ENCODE results near the gene SMAD4. TPM values are rescaled to one million over a fixed set of nuclear protein-coding genes. Genes with fewer than 3 reads are reported as not detected.

SMAD4 gene
- total and polyA plus RNA-seq, 2 of the 8 experiments (the other 6 are each of a cell fraction or from before 2014, with no cell fraction given), result 86.5 to 139 TPM

- Histone ChIP-seq H3K27me3 (replicated peaks in 1 of 4; ENCODE audit: control insufficient read depth in 3 of 4, extremely low read depth in 1 of 4, insufficient read depth in 3 of 4, low read length in 3 of 4) (no peaks in the 10 kb centered on the region), H3K4me3 (ENCODE audit: extremely low read depth in 1 of 4, insufficient read depth in 2 of 4, low read depth in 3 of 4, low read length in 4 of 4) (no peak overlapping the region), H3K14ac (ENCODE audit: insufficient read length) (no peak overlapping the region), H2BK12ac (ENCODE audit: low read depth, low read length) (no peak overlapping the region), H4K5ac (ENCODE audit: insufficient read length, low read depth, low read length) (no peak overlapping the region), H3K23ac (ENCODE audit: insufficient read length) (no peak overlapping the region), H3K9me3 (ENCODE audit: insufficient read depth in 2 of 2, low read depth in 1 of 2, low read length in 1 of 2) (peaks cover 3 to 5% of the 10 kb centered on the region in 2 experiments), H4K20me1 (replicated peaks in 1 of 2; ENCODE audit: control insufficient read depth in 1 of 2, insufficient read depth in 2 of 2, low read length in 2 of 2) (no peaks in the 10 kb centered on the region), H3K4me1 (replicated peaks in 1 of 4; ENCODE audit: control insufficient read depth in 3 of 4, insufficient read depth in 4 of 4, low read length in 3 of 4) (no peaks in the 10 kb centered on the region), H3K36me3 (ENCODE audit: control insufficient read depth in 2 of 4, insufficient read depth in 4 of 4, low read length in 3 of 4) (peaks cover 3 to 22% (median 12%) of the 10 kb centered on the region in 4 experiments; a peak in 4 of 8 replicates), H3K27ac (ENCODE audit: low read depth, low read length) (no peak overlapping the region), H4K8ac (ENCODE audit: extremely low read depth, insufficient read depth, low read length) (no peak overlapping the region), H3K23me2 (ENCODE audit: low read depth, low read length) (no peaks in the 10 kb centered on the region), H2BK5ac (ENCODE audit: low read depth, low read length) (no peak overlapping the region), H4K91ac (replicated peaks; ENCODE audit: insufficient read length, low read length) (no peak overlapping the region), H3K9ac (replicated peaks in 1 of 4; ENCODE audit: extremely low read depth in 1 of 4, low read depth in 3 of 4, low read length in 3 of 4) (no peak overlapping the region), H2AFZ (ENCODE audit: low read length) (no peak overlapping the region), H2BK20ac (ENCODE audit: low read length) (no peak overlapping the region), H3K4me2 (ENCODE audit: insufficient read depth in 1 of 2, low read depth in 2 of 2, low read length in 2 of 2) (no peak overlapping the region), H2AK5ac (ENCODE audit: low read depth, low read length) (no peak overlapping the region), H3K79me1 (ENCODE audit: low read depth, low read length) (no peaks in the 10 kb centered on the region), H3K18ac (ENCODE audit: extremely low read depth, low read length) (no peak overlapping the region), H3K79me2 (ENCODE audit: control insufficient read depth in 1 of 2, insufficient read depth in 2 of 2, low read length in 2 of 2) (no peaks in the 10 kb centered on the region), H2BK120ac (replicated peaks; ENCODE audit: low read depth, low read length) (no peak overlapping the region), H2BK15ac (ENCODE audit: low read length) (no peak overlapping the region), H3K56ac (replicated peaks; ENCODE audit: insufficient read length, low read depth, low read length) (no peak overlapping the region), H3K4ac (replicated peaks; ENCODE audit: insufficient read length, low read depth, low read length) (no peak overlapping the region)
- no peak for DNase-seq (ENCODE audit: low read depth in 1 of 2, low spot score in 2 of 2)
- 95% methylated on average over 4 of the region's 4 CpGs; no CpG with 5 or more reads in 1 of the 2 experiments for WGBS, 2 experiments (ENCODE audit: extremely low coverage in 1 of 2, insufficient coverage in 1 of 2, insufficient read length in 1 of 2, insufficient replicate concordance in 2 of 2, low coverage in 1 of 2, low lambda C conversion rate in 2 of 2, missing lambda C conversion rate in 1 of 2)
- POLR2A ChIA-PET (ENCODE audit: partially characterized antibody), result interaction anchor here (0.6 kb wide), 1 partner anchor 1064 kb away, joined by 3 read pairs; no protein-coding TSS in a partner anchor
- CTCF ChIA-PET (ENCODE audit: partially characterized antibody), result interaction anchor here (0.9 kb wide), 1 partner anchor 73 kb away, joined by 3 read pairs; no protein-coding TSS in a partner anchor
- no peak for FAIRE-seq
- no peak for TF ChIP-seq CHD2 (IDR thresholded peaks at IDR 0.05; ENCODE audit: low read length)
- TF ChIP-seq SIRT6 (IDR thresholded peaks at IDR 0.05; ENCODE audit: low read length), result no peak
- TF ChIP-seq KDM5A (IDR thresholded peaks at IDR 0.05; ENCODE audit: low read length), result no peak
- no peak for TF ChIP-seq SUZ12 (IDR thresholded peaks at IDR 0.05; ENCODE audit: low read length)
- TF ChIP-seq TEAD4 (IDR thresholded peaks at IDR 0.05; ENCODE audit: low read depth, low read length), result no peak
- TF ChIP-seq POLR2A (IDR thresholded peaks at IDR 0.05; ENCODE audit: control extremely low read depth in 1 of 2, low read depth in 2 of 2, low read length in 2 of 2), result no peak
- TF ChIP-seq SP2 (IDR thresholded peaks at IDR 0.05; ENCODE audit: low read length), result no peak
- no peak for TF ChIP-seq BRCA1 (IDR thresholded peaks at IDR 0.05; ENCODE audit: low read depth, low read length)
Measured at GRCh38 chr18:51089691-51090090, 59.7 kb downstream of the SMAD4 start.

Measured in H1 (cell line).